ENCODE results near the gene RND2. TPM values are rescaled to one million over a fixed set of nuclear protein-coding genes. Genes with fewer than 3 reads are reported as not detected.

Gene RND2
- total and polyA plus RNA-seq, 9 of the 15 experiments (the other 6 are each of a cell fraction or from before 2014, with no cell fraction given): 0.15 to 1.9 (median 0.98) TPM

- TF ChIP-seq ZBTB2 (IDR thresholded peaks at IDR 0.05) (no peak), SP2 (IDR thresholded peaks at IDR 0.05; ENCODE audit: extremely low read depth, low read depth, low read length, poor library complexity, severe bottlenecking) (no peak), CBX3 (IDR thresholded peaks at IDR 0.05; ENCODE audit: borderline replicate concordance in 1 of 2, low read length in 2 of 2) (no peak), SMARCE1 (IDR thresholded peaks at IDR 0.05) (no peak), ATF3 (IDR thresholded peaks at IDR 0.05) (no peak), ATF3 (CRISPR knock-in tag; conservative IDR thresholded peaks at IDR 0.05) (no peak), STAT5B (CRISPR knock-in tag; IDR thresholded peaks at IDR 0.05) (no peak), SETDB1 (IDR thresholded peaks at IDR 0.05; ENCODE audit: low read length) (no peak), HEY1 (CRISPR knock-in tag; IDR thresholded peaks at IDR 0.05; ENCODE audit: borderline replicate concordance) (no peak), HDAC2 (IDR thresholded peaks at IDR 0.05) (no peak), ZNF12 (CRISPR knock-in tag; IDR thresholded peaks at IDR 0.05) (no peak), MXD1 (CRISPR knock-in tag; IDR thresholded peaks at IDR 0.05; ENCODE audit: borderline replicate concordance, poor library complexity, severe bottlenecking) (no peak), CBX2 (IDR thresholded peaks at IDR 0.05; ENCODE audit: insufficient read depth, low read length, poor library complexity, severe bottlenecking) (no peak), ZBTB33 (CRISPR knock-in tag; IDR thresholded peaks at IDR 0.05) (peak; percentile 70), ADNP (tag; IDR thresholded peaks at IDR 0.05) (no peak), EP400 (IDR thresholded peaks at IDR 0.05) (no peak), JUN (IDR thresholded peaks at IDR 0.05; ENCODE audit: borderline replicate concordance, low read depth, low read length) (no peak), JUN (CRISPR knock-in tag; IDR thresholded peaks at IDR 0.05; ENCODE audit: borderline replicate concordance) (no peak), RBM17 (IDR thresholded peaks at IDR 0.05; ENCODE audit: borderline replicate concordance, low read depth, low read length) (no peak), PRDM10 (IDR thresholded peaks at IDR 0.05; ENCODE audit: partially characterized antibody) (no peak)
These were observed 21.4 kb upstream of the RND2 start (continued) for GRCh38 chr17:43003542-43004172.

Data from K562 (cell line).